Tibial artery (tissue), 4 donors: ENCODE data around the gene EPHA6.

ENCODE experiments used
- DNase-seq, 2 donors: peaks; one replicate each; pipeline ENCODE4 v3.0.0-alpha.2; 2019
- H3K27ac ChIP-seq, 2 donors: fragments of 200-600 bp; sonication (generic) in 1 of 2; 1 replicate in 1 of 2; 2 replicates in 1 of 2; pipeline ENCODE4 v1.5.1; 2018 to 2019; ENCODE audit warnings: mild to moderate bottlenecking in 1 of 2
- H3K27me3 ChIP-seq, 2 donors: fragments of 200-600 bp; sonication (generic) in 1 of 2; one replicate each; pipeline versions ENCODE4 v1.5.1 to v1.6.0; 2016 to 2019
- H3K36me3 ChIP-seq, 3 donors: fragments of 200-600 bp; sonication (generic) in 2 of 3; one replicate each; pipeline ENCODE4 v1.5.1; 2016 to 2019; ENCODE audit warnings: mild to moderate bottlenecking in 2 of 3
- H3K4me1 ChIP-seq, 4 donors: fragments of 200-600 bp; sonication (generic) in 2 of 4; 1 replicate in 3 of 4; 2 replicates in 1 of 4; pipeline ENCODE4 v1.5.1; 2016 to 2019
- H3K4me3 ChIP-seq, 2 donors: fragments of 200-600 bp; sonication (generic) in 1 of 2; 1 replicate in 1 of 2; 2 replicates in 1 of 2; pipeline ENCODE4 v1.5.1; 2018 to 2019; ENCODE audit warnings: mild to moderate bottlenecking in 2 of 2
- H3K9me3 ChIP-seq, 3 donors: fragments of 200-600 bp; sonication (generic) in 1 of 3; one replicate each; pipeline ENCODE4 v1.5.1; 2016 to 2019
- CTCF ChIP-seq, 2 experiments: fragments of 200-600 bp in 1 of 2; fragments of 450-650 bp in 1 of 2; IDR thresholded peaks; one replicate each; pipeline ENCODE4 v1.5.1; 2017 to 2019; ENCODE audit warnings: antibody characterized with exemption in 2 of 2, mild to moderate bottlenecking in 1 of 2, moderate library complexity in 1 of 2
- intact Hi-C: fragments of 100-400 bp; cut with DNase I; formaldehyde crosslinking; loops from one replicate; pipeline ENCODE4 v1.15.0; 2023; ENCODE audit warnings: low total_unique reads

EPHA6 gene

DNA sequence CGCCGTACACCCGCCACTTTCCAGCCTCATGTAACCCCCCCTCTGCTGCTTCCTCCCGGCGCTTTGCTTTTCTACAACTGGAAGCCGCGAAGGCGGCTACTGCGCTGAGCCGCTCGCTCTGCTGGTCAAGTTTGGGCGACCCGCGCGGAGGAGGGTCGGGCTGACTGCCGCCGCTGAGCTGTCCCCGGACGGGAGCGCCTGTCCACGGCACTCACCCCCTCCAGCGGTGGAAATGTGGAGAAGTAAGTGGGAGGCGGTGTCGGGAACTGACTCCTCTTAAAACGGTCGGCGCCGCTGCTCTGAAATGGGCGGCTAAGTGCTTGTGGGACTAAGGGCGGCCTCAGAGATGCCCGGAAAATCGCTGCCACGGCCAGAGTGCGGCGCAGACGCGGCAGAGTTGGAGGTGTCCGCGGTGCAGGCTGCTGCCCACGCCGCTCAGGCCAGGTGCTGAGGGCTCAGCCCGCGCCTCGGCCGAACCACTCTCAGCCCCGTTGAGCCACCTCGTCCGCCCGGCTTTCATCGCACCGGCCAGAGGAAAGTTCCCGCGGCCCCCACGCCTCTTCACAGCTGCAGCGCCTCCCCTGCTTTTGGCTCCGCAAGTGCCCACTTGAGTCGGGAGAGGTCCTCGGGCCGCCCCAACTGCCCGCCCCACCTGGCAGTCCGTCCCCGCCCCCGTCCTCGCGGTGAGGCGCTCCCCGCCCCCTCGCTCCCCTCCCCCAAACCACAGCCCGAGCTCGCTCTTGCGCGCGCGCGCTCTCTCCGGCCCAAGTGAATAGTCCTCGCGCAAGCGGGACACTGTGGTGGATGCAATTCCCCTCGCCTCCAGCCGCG, at the start of gene EPHA6:
EPHA6 (plus strand) TSS at position 775 of the 831 bp plus-strand sequence.
- H3K27ac ChIP-seq = peak within 1 kb of the TSS; percentile 57 to 60
- TF ChIP-seq CTCF (IDR thresholded peaks at IDR 0.05) = peak in 1 of 2 experiments; percentile 9
- peaks cover 0 to 30% (median 17%) of the 10 kb centered on the region in 4 donors for H3K4me1 ChIP-seq
- intact Hi-C loops = no loop called here
- H3K4me3 ChIP-seq = peak within 1 kb of the TSS; percentile 55 to 61
- DNase-seq = peak; percentile 32 to 72
- H3K9me3 ChIP-seq = no peaks in the 10 kb centered on the region
- peaks cover 0 to 6% of the 10 kb centered on the region in 2 donors for H3K27me3 ChIP-seq
- H3K36me3 ChIP-seq = no peaks in the 10 kb centered on the region

- no peak for DNase-seq
- intact Hi-C loops = no loop called here
- Histone ChIP-seq H3K4me3 (no peak overlapping the region), H3K27ac (no peak overlapping the region), H3K9me3 (peaks cover 4 to 14% (median 9%) of the 10 kb centered on the region in 3 donors), H3K27me3 (no peaks in the 10 kb centered on the region), H3K4me1 (no peaks in the 10 kb centered on the region), H3K36me3 (no peaks in the 10 kb centered on the region)
- no peak for TF ChIP-seq CTCF (IDR thresholded peaks at IDR 0.05)
These were observed 37.6 kb upstream of the EPHA6 start for GRCh38 chr3:96776818-96777217.

DNA sequence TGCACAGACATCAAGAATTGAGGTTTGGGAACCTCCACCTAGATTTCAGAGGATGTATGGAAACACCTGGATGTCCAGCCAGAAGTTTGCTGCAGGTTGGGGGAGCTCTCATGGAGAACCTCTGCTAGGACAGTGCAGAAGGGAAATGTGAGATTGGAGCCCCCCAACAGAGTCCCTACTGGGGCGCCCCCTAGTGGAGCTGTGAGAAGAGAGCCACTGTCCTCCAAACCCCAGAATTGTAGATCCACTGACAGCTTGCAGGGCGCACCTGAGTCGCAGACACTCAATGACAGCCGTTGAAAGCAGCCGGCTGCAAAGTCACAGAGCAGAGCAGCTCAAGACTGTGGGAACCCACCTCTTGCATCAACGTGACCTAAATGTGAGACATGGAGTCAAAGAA, 34.6 kb upstream of the EPHA6 start:
- DNase-seq = no peak
- intact Hi-C loops = no loop called here
- Histone ChIP-seq H3K27me3 (no peaks in the 10 kb centered on the region), H3K4me3 (no peak overlapping the region), H3K27ac (no peak overlapping the region), H3K4me1 (no peaks in the 10 kb centered on the region), H3K36me3 (no peaks in the 10 kb centered on the region), H3K9me3 (peaks cover 0 to 11% (median 9%) of the 10 kb centered on the region in 3 donors)
- TF ChIP-seq CTCF (IDR thresholded peaks at IDR 0.05) = no peak

DNA sequence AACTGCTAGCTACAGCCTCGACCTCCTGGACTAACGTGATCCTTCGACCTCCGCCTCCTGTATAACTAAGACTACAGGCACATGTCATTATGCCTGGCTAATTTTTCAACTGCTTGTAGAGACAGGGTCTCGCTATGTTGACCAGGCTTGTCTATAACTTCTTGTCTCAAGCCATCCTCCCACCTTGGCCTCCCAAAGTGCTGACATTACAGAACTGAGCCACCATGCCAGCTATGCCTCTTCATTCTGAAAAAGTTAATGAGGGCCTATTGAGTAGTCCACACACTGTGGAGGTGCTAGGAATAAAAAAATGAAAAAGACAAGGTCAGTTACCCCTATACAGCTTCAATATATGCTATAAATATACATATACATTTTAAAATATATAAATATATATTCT, 18.3 kb upstream of the EPHA6 start:
- DNase-seq = no peak
- H3K9me3 ChIP-seq = no peaks in the 10 kb centered on the region
- H3K27ac ChIP-seq = no peak overlapping the region
- no peak overlapping the region for H3K4me3 ChIP-seq
- no peaks in the 10 kb centered on the region for H3K4me1 ChIP-seq
- TF ChIP-seq CTCF (IDR thresholded peaks at IDR 0.05) = no peak
- H3K27me3 ChIP-seq = no peaks in the 10 kb centered on the region
- no peaks in the 10 kb centered on the region for H3K36me3 ChIP-seq
- intact Hi-C loops = no loop called here

GRCh38 chr3:96803870-96804269, 10.5 kb upstream of the EPHA6 start:
- no peaks in the 10 kb centered on the region for H3K9me3 ChIP-seq
- H3K4me1 ChIP-seq = no peaks in the 10 kb centered on the region
- no peaks in the 10 kb centered on the region for H3K27me3 ChIP-seq
- intact Hi-C loops = no loop called here
- no peak for TF ChIP-seq CTCF (IDR thresholded peaks at IDR 0.05)
- no peak for DNase-seq
- no peak overlapping the region for H3K27ac ChIP-seq
- no peak overlapping the region for H3K4me3 ChIP-seq
- no peaks in the 10 kb centered on the region for H3K36me3 ChIP-seq
